K562 (cell line): ENCODE measurements around the gene SPATA17. TPM values are rescaled to one million over a fixed set of nuclear protein-coding genes. Genes with fewer than 3 reads are reported as not detected.

Source experiments
- ATAC-seq: fragments of 200-7000 bp; cut with Tn5 transposase; 3 replicates; pipeline ENCODE4 v1.9.1; 2020; ENCODE audit warnings: moderate library complexity
- BruUV-seq: library from RNA; stranded (reverse); fragments of 400-500 nt; replicated peaks from 2 replicates; lab custom pipeline; 2021; lab: Mats Ljungman, UMichigan
- CTCF ChIA-PET: fragments of 300-600 bp; formaldehyde crosslinking; extraction: SDS; loops from one replicate; lab custom pipeline; 2021; ENCODE audit warnings: low intra/inter-chr PET ratio; lab: Yijun Ruan, JAX
- POLR2A ChIA-PET: fragments of 300-600, 350-650 bp; sonication (Branson Sonifier 250); formaldehyde crosslinking; extraction: SDS; loops from one replicate; lab custom pipeline; 2021; ENCODE audit warnings: antibody characterized with exemption, inconsistent platforms; lab: Yijun Ruan, JAX
- DNase-seq, 4 experiments: peaks; one replicate each; pipeline versions ENCODE4 v3.0.0 to v3.0.0-alpha.2; 2011 to 2018; ENCODE audit warnings: low spot score in 3 of 4, mixed read lengths in 3 of 4; ENCODE audit errors: extremely low read depth in 1 of 4
- FAIRE-seq: peaks from 2 replicates; lab custom pipeline; 2011; peaks lifted over from hg19 to GRCh38; lab: Jason Lieb, UNC
- H2AFZ ChIP-seq: 2 replicates; pipeline ENCODE4 v1.6.0; 2011; ENCODE audit warnings: low read depth, low read length, control low read depth, inconsistent platforms
- H3K27ac ChIP-seq: fragments of 200-600 bp; 3 replicates; pipeline ENCODE4 v1.8.0; 2011; ENCODE audit warnings: low read depth, mild to moderate bottlenecking, control low read depth, inconsistent platforms, low read length, moderate library complexity, mixed read lengths; ENCODE audit errors: extremely low read depth
- H3K27me3 ChIP-seq, 2 experiments: fragments of 300-600 bp in 1 of 2; 2 replicates in 1 of 2; 3 replicates in 1 of 2; pipeline versions ENCODE4 v1.6.0 to v1.8.0; 2011; ENCODE audit warnings: inconsistent platforms in 2 of 2, low read length in 2 of 2, mild to moderate bottlenecking in 1 of 2, mixed read lengths in 1 of 2, moderate library complexity in 1 of 2; ENCODE audit not compliant: control insufficient read depth in 2 of 2, insufficient read depth in 2 of 2
- H3K36me3 ChIP-seq: fragments of 300-600 bp; 3 replicates; pipeline ENCODE4 v1.8.0; 2011; ENCODE audit warnings: mild to moderate bottlenecking, low read length, inconsistent platforms; ENCODE audit not compliant: control insufficient read depth, insufficient read depth
- H3K4me1 ChIP-seq, 2 experiments: fragments of 200-600 bp in 1 of 2; replicated peaks in 1 of 2; 2 replicates in 1 of 2; 3 replicates in 1 of 2; pipeline versions ENCODE4 v1.5.1 to v1.8.0; 2011; ENCODE audit warnings: inconsistent platforms in 2 of 2, low read length in 2 of 2, mild to moderate bottlenecking in 1 of 2, mixed read lengths in 1 of 2, moderate library complexity in 1 of 2; ENCODE audit not compliant: control insufficient read depth in 2 of 2, insufficient read depth in 2 of 2
- H3K4me2 ChIP-seq: 2 replicates; pipeline ENCODE4 v1.6.1; 2011; ENCODE audit warnings: low read length, control low read depth, inconsistent platforms, mixed read lengths; ENCODE audit not compliant: insufficient read depth
- H3K4me3 ChIP-seq: fragments of 200-600 bp; sonication (generic), shearing (Covaris generic); 2 replicates; pipeline ENCODE4 v1.5.1; 2016; ENCODE audit warnings: control low read depth, inconsistent platforms
- H3K79me2 ChIP-seq: fragments of 200-600 bp; 3 replicates; pipeline ENCODE4 v1.8.0; 2011; ENCODE audit warnings: low read length, inconsistent platforms; ENCODE audit not compliant: control insufficient read depth, insufficient read depth
- H3K9ac ChIP-seq, 2 experiments: 2 replicates each; pipeline versions ENCODE4 v1.6.0 to v1.6.1; 2011; ENCODE audit warnings: low read depth in 2 of 2, low read length in 2 of 2, control low read depth in 1 of 2, inconsistent platforms in 1 of 2, mild to moderate bottlenecking in 1 of 2, mixed read lengths in 1 of 2; ENCODE audit not compliant: insufficient read depth in 1 of 2
- H3K9me1 ChIP-seq: one replicate; pipeline ENCODE4 v1.6.0; 2011; ENCODE audit warnings: inconsistent platforms, mild to moderate bottlenecking, low read length, moderate library complexity; ENCODE audit not compliant: control insufficient read depth, insufficient read depth
- H3K9me3 ChIP-seq: replicated peaks from 2 replicates; pipeline ENCODE4 v1.5.1; 2011; ENCODE audit warnings: low read depth, low read length, inconsistent platforms; ENCODE audit not compliant: control insufficient read depth, insufficient read depth
- H4K20me1 ChIP-seq: replicated peaks from 2 replicates; pipeline ENCODE4 v1.6.1; 2011; ENCODE audit warnings: low read length, inconsistent platforms, mixed read lengths; ENCODE audit not compliant: control insufficient read depth, insufficient read depth
- CTBP1 ChIP-seq: fragments of 450-650 bp; IDR thresholded peaks from 2 replicates; pipeline ENCODE4 v1.6.1; 2016; ENCODE audit warnings: borderline replicate concordance
- EHMT2 ChIP-seq: fragments of 450-650 bp; IDR thresholded peaks from 2 replicates; pipeline ENCODE4 v1.6.1; 2018; ENCODE audit warnings: antibody characterized with exemption
- HNRNPL ChIP-seq: fragments of 200-400 bp; formaldehyde crosslinking; IDR thresholded peaks from 2 replicates; pipeline ENCODE4 v1.6.1; 2017; ENCODE audit warnings: low read depth, mild to moderate bottlenecking, low read length
- MCM2 ChIP-seq: fragments of 450-650 bp; IDR thresholded peaks from 2 replicates; pipeline ENCODE4 v1.6.1; 2017; ENCODE audit warnings: low read depth, mild to moderate bottlenecking
- NFIX ChIP-seq: fragments of 250-450 bp; sonication (Bioruptor Pico); IDR thresholded peaks from 2 replicates; pipeline ENCODE4 v1.4.0; 2020; ENCODE audit warnings: low read depth, mild to moderate bottlenecking, moderate library complexity
- RAD21 ChIP-seq, 2 experiments: fragments of 250-450 bp in 1 of 2; fragments of 450-650 bp in 1 of 2; sonication (Bioruptor Pico) in 1 of 2; formaldehyde crosslinking in 1 of 2; IDR thresholded peaks in 1 of 2; conservative IDR thresholded peaks in 1 of 2; 2 replicates each; pipeline versions ENCODE4 v1.4.0 to v1.8.0; 2020 to 2022; ENCODE audit warnings: mild to moderate bottlenecking in 2 of 2, moderate library complexity in 1 of 2
- TAF9B ChIP-seq: fragments of 450-650 bp; IDR thresholded peaks from 2 replicates; pipeline ENCODE4 v1.6.1; 2018; ENCODE audit warnings: mild to moderate bottlenecking; ENCODE audit not compliant: partially characterized antibody
- TCF15 ChIP-seq: fragments of 250-450 bp; sonication (Bioruptor Pico); IDR thresholded peaks from 2 replicates; pipeline ENCODE4 v1.8.0; 2022; ENCODE audit warnings: moderate library complexity, mild to moderate bottlenecking, inconsistent platforms
- ZNF224 ChIP-seq: sonication (generic); formaldehyde crosslinking; IDR thresholded peaks from 2 replicates; pipeline ENCODE4 v1.8.0; 2022; ENCODE audit warnings: mild to moderate bottlenecking, missing genetic modification reagents
- ZNF354B ChIP-seq: fragments of 250-450 bp; sonication (Bioruptor Pico); IDR thresholded peaks from 2 replicates; pipeline ENCODE4 v1.4.0; 2020
- WGBS: fragments of 100-300 bp; shearing (Covaris generic); methylation state at CpG from one replicate; pipeline ENCODE4 v1.1.6; 2016; ENCODE audit warnings: low coverage, mixed read lengths; ENCODE audit not compliant: insufficient coverage; ENCODE audit errors: missing lambda C conversion rate; 5-methylcytosine and 5-hydroxymethylcytosine counted together
- in situ Hi-C: fragments of 300-500 bp; cut with MboI; formaldehyde crosslinking; loops from 4 replicates; pipeline ENCODE4 v1.15.0; 2018; ENCODE audit warnings: inconsistent platforms, mixed read lengths
- intact Hi-C: fragments of 100-400 bp; cut with micrococcal nuclease; formaldehyde crosslinking; loops from 2 replicates; pipeline ENCODE4 v1.14.2; 2022
- polyA plus RNA-seq, 8 experiments: library from polyadenylated mRNA; depleted of rRNA in 4 of 8; stranded (reverse) in 5 of 8; unstranded in 3 of 8; fragments of >200 nt; fragmentation: Nextera tagmentation in 2 of 8; fragmentation: Illumina TruSeq in 1 of 8; extraction: Ambion mirVana in 2 of 8; extraction: Trizol in 1 of 8; gene quantifications; 2 replicates each; pipeline versions ENCODE4 v1.2.1 to v1.2.3, GENCODE V29; 2011 to 2014; ENCODE audit warnings: inconsistent platforms in 1 of 8, missing spikeins in 1 of 8
- total RNA-seq, 7 experiments: library from RNA; depleted of rRNA in 6 of 7; stranded (reverse); fragments of >200 nt in 6 of 7; fragmentation: Illumina TruSeq in 2 of 7; extraction: Trizol in 2 of 7; gene quantifications; 2 replicates each; pipeline versions ENCODE4 v1.2.1 to v1.2.3, GENCODE V29; 2011 to 2021; ENCODE audit warnings: low replicate concordance in 1 of 7
- TF ChIP-seq, protein P1 (sequence below): fragments of 450-650 bp; IDR thresholded peaks from 2 replicates; pipeline ENCODE4 v1.6.1; 2016; ENCODE audit warnings: borderline replicate concordance

SPATA17 gene
- total and polyA plus RNA-seq, 9 of the 15 experiments (the other 6 are each of a cell fraction or from before 2014, with no cell fraction given), result 0.04 to 0.11 TPM; not detected in 7

- Histone ChIP-seq H3K9ac (no peak overlapping the region), H3K9me1 (no peaks in the 10 kb centered on the region), H3K27ac (no peak overlapping the region), H3K4me3 (no peak overlapping the region), H3K27me3 (no peaks in the 10 kb centered on the region), H3K4me2 (no peak overlapping the region), H3K79me2 (no peaks in the 10 kb centered on the region), H4K20me1 (no peaks in the 10 kb centered on the region), H3K9me3 (no peaks in the 10 kb centered on the region; the same call in 1 of the 2 replicates), H3K4me1 (no peaks in the 10 kb centered on the region), H2AFZ (no peak overlapping the region), H3K36me3 (no peaks in the 10 kb centered on the region)
- no peak for ATAC-seq
- WGBS, result 0% methylated on average over 4 of the region's 5 CpGs
- TF ChIP-seq CTBP1 (no peak), RAD21 (CRISPR knock-in tag; conservative IDR thresholded peaks at IDR 0.05 in 1 of 2, IDR thresholded peaks at IDR 0.05 in 1 of 2) (no peak), TAF9B (no peak), ZNF224 (no peak), TCF15 (CRISPR knock-in tag) (no peak), NFIX (CRISPR knock-in tag) (no peak)
- in situ Hi-C loops, result no loop called here
- ChIA-PET CTCF (no interaction called here), POLR2A (no interaction called here)
- DNase-seq, result no peak
- intact Hi-C loops, result no loop called here
- FAIRE-seq, result no peak
- no TSS peak for BruUV-seq
Observed at GRCh38 chr1:217776693-217777092, 145.5 kb downstream of the SPATA17 start.

GRCh38 chr1:217781056-217781455 is 149.9 kb downstream of the SPATA17 start:
- BruUV-seq, result no TSS peak
- intact Hi-C loops, result no loop called here
- H3K9me3 ChIP-seq, result no peaks in the 10 kb centered on the region
- WGBS, result 5% methylated on average over 4 of the region's 4 CpGs
- H3K27me3 ChIP-seq, result no peaks in the 10 kb centered on the region
- no peak overlapping the region for H3K9ac ChIP-seq
- H3K9me1 ChIP-seq, result no peaks in the 10 kb centered on the region
- H3K4me2 ChIP-seq, result no peak overlapping the region
- H3K79me2 ChIP-seq, result no peaks in the 10 kb centered on the region
- ATAC-seq, result no peak
- in situ Hi-C loops, result no loop called here
- ChIA-PET POLR2A (no interaction called here), CTCF (no interaction called here)
- H3K4me3 ChIP-seq, result no peak overlapping the region
- H2AFZ ChIP-seq, result no peak overlapping the region
- TF ChIP-seq EHMT2, result no peak
- TF ChIP-seq HNRNPL, result no peak
- no peak for TF ChIP-seq MCM2
- TF ChIP-seq, protein P1, sequence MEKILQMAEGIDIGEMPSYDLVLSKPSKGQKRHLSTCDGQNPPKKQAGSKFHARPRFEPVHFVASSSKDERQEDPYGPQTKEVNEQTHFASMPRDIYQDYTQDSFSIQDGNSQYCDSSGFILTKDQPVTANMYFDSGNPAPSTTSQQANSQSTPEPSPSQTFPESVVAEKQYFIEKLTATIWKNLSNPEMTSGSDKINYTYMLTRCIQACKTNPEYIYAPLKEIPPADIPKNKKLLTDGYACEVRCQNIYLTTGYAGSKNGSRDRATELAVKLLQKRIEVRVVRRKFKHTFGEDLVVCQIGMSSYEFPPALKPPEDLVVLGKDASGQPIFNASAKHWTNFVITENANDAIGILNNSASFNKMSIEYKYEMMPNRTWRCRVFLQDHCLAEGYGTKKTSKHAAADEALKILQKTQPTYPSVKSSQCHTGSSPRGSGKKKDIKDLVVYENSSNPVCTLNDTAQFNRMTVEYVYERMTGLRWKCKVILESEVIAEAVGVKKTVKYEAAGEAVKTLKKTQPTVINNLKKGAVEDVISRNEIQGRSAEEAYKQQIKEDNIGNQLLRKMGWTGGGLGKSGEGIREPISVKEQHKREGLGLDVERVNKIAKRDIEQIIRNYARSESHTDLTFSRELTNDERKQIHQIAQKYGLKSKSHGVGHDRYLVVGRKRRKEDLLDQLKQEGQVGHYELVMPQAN, result no peak
- TF ChIP-seq ZNF354B (CRISPR knock-in tag), result no peak
- no peaks in the 10 kb centered on the region for H3K4me1 ChIP-seq
- H3K27ac ChIP-seq, result no peak overlapping the region
- no peak for DNase-seq
- no peaks in the 10 kb centered on the region for H4K20me1 ChIP-seq
- H3K36me3 ChIP-seq, result no peaks in the 10 kb centered on the region
- no peak for FAIRE-seq
